ENCODE results near the gene SHISAL2A. TPM values are rescaled to one million over a fixed set of nuclear protein-coding genes. Genes with fewer than 3 reads are reported as not detected.

The SHISAL2A gene
- total and polyA plus RNA-seq, 3 donors from 2014 or later, result 2.2 to 5.0 (median 4.8) TPM

DNA sequence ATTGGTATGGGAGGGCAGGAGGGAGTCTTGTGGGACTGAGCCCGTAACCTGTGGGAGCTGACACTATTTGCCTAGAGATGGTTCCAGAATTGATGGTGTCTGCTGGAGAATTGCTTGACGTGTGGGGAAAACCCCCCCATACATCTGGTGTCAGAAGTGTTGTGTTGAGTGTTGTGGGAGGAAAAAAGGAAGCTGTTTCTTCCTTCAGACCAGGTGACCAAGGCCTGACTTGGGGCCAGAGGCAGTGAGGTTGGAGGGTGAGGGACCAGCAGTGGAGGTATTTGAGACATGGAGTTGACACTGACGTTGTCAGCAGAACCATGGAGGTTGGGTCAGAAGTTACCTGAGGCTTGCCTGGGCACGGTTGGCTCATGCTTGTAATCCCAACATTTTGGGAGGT is 8.3 kb downstream of the SHISAL2A start:
- no peak for DNase-seq

DNA sequence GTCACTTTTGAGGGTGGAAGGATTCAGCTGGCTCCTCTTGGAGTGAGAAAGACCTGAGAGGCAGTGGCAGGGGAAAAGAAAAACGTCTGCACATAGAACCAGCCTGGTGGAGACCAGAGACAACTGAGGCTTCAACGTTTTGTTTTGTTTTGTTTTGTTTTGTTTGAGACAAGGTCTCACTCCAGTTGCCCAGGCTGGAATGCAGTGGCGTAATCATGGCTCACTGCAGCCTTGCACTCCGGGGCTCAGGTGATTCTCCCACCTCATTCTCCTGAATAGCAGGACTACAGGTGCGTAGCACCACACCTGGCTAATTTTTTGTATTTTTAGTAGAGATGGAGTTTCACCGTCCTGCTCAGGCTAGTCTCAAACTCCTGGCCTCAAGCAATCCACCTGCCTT is 12.3 kb downstream of the SHISAL2A start:
- TF ChIP-seq, protein P1, sequence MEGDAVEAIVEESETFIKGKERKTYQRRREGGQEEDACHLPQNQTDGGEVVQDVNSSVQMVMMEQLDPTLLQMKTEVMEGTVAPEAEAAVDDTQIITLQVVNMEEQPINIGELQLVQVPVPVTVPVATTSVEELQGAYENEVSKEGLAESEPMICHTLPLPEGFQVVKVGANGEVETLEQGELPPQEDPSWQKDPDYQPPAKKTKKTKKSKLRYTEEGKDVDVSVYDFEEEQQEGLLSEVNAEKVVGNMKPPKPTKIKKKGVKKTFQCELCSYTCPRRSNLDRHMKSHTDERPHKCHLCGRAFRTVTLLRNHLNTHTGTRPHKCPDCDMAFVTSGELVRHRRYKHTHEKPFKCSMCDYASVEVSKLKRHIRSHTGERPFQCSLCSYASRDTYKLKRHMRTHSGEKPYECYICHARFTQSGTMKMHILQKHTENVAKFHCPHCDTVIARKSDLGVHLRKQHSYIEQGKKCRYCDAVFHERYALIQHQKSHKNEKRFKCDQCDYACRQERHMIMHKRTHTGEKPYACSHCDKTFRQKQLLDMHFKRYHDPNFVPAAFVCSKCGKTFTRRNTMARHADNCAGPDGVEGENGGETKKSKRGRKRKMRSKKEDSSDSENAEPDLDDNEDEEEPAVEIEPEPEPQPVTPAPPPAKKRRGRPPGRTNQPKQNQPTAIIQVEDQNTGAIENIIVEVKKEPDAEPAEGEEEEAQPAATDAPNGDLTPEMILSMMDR (IDR thresholded peaks at IDR 0.05), result no peak
- no peak for TF ChIP-seq POLR2A (IDR thresholded peaks at IDR 0.05)
- WGBS, 2 donors, result 81 to 82% methylated on average over 6 of the region's 6 CpGs

More for the DNA sequence above, 8.3 kb downstream of the SHISAL2A start:
- no peak overlapping the region for H3K4me3 ChIP-seq
- WGBS, 2 donors, result 82 to 90% methylated on average over 4 of the region's 4 CpGs
- H3K27me3 ChIP-seq, result no peaks in the 10 kb centered on the region
- H3K4me1 ChIP-seq, result peaks cover 17% of the 10 kb centered on the region
- intact Hi-C loops (cut with DNase I; ENCODE audit: low total_unique reads), result no loop called here
- H3K9me3 ChIP-seq, result no peaks in the 10 kb centered on the region
- TF ChIP-seq, protein P1 (IDR thresholded peaks at IDR 0.05), result no peak
- TF ChIP-seq POLR2A (IDR thresholded peaks at IDR 0.05), result no peak
- H3K27ac ChIP-seq, result no peak overlapping the region
- H3K36me3 ChIP-seq (ENCODE audit: low read depth, missing control alignments), result no peaks in the 10 kb centered on the region

DNA sequence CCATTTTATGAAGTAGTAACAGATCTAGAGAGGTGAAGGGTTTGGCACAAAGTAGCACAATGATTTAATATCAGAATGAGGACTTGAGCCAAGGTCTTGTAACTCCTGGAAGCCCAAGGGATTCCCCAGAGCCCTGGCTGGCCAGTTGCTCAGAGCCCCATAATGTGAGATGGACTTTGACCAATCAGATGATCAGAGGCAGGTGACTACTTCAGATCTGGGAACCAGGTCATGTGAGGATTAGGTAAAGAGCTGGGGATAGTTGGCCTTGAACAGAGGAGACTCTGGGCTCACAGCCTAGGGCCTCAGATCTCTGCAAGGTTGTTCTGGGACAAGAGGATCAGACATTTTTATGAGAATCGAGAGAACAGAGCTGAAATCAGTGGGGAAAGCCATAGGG is 18.9 kb downstream of the SHISAL2A start:
- Histone ChIP-seq H3K4me1 (peaks cover 11% of the 10 kb centered on the region), H3K9me3 (no peaks in the 10 kb centered on the region), H3K27ac (no peak overlapping the region), H3K27me3 (no peaks in the 10 kb centered on the region), H3K36me3 (ENCODE audit: low read depth, missing control alignments) (no peaks in the 10 kb centered on the region), H3K4me3 (no peak overlapping the region)
- intact Hi-C loops (cut with DNase I; ENCODE audit: low total_unique reads), result no loop called here
- 42 to 52% methylated on average over 1 of the region's 1 CpG for WGBS, 2 donors
- TF ChIP-seq POLR2A (IDR thresholded peaks at IDR 0.05), result no peak
- TF ChIP-seq, protein P1 (IDR thresholded peaks at IDR 0.05), result no peak
- DNase-seq, result peak; percentile 62

More for the DNA sequence above, 12.3 kb downstream of the SHISAL2A start:
- no peak overlapping the region for H3K4me3 ChIP-seq
- H3K4me1 ChIP-seq, result no peaks in the 10 kb centered on the region
- intact Hi-C loops (cut with DNase I; ENCODE audit: low total_unique reads), result no loop called here
- H3K9me3 ChIP-seq, result no peaks in the 10 kb centered on the region
- no peaks in the 10 kb centered on the region for H3K27me3 ChIP-seq
- H3K27ac ChIP-seq, result no peak overlapping the region
- H3K36me3 ChIP-seq (ENCODE audit: low read depth, missing control alignments), result no peaks in the 10 kb centered on the region
- DNase-seq, result no peak

DNA sequence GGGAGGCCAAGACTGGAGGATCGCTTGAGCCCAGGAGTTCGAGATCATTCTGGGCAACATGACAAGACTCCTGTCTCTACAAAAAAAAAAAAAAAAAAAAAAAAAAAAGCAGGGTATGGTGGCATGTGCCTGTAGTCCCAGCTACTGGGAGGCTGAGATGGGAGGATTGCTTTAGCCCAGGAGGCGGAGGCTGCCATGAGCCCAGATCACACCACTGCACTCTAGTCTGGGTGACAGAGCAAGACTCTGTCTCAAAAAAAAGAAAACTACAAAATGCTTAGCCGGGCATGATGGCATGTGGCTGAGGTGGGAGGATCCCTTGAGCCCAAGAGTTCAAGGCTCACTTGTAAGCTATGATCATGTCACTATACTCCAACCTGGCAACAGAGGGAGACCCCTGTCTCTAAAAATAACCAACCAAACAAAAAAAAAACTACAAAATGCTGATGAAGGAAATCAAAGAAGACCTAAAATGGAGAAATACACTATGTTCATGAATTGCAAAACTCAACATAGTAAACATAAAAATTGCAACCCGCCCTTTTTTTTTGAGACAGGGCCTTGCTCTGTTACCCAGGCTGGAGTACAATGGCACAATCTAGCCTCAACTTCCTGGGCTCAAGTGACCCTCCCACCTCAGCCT is 20.4 kb downstream of the SHISAL2A start:
- DNase-seq, result no peak
- H3K27ac ChIP-seq, result no peak overlapping the region
- intact Hi-C loops (cut with DNase I; ENCODE audit: low total_unique reads), result no loop called here
- no peak overlapping the region for H3K4me3 ChIP-seq
- no peak for TF ChIP-seq POLR2A (IDR thresholded peaks at IDR 0.05)
- TF ChIP-seq, protein P1 (IDR thresholded peaks at IDR 0.05), result no peak
- H3K4me1 ChIP-seq, result peaks cover 11% of the 10 kb centered on the region
- 87 to 90% methylated on average over 5 of the region's 5 CpGs for WGBS, 2 donors
- no peaks in the 10 kb centered on the region for H3K9me3 ChIP-seq
- H3K27me3 ChIP-seq, result no peaks in the 10 kb centered on the region
- H3K36me3 ChIP-seq (ENCODE audit: low read depth, missing control alignments), result no peaks in the 10 kb centered on the region

DNA sequence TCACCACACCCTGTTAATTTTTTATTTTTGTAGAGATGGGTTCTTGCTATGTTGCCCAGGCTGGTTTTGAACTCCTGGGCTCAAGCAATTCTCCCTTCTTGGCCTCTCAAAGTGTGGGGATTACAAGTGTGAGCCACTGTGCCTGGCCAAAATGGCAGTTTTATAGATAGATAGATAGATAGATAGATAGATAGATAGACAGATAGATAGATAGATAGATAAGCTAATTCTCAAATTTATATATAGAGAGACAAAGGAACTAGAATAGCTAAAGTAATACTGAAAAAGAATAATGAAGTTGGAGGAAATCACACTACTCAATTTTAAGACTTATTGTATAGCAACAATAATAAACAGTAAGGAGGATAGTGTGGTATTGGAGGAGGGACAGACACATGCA is 21.1 kb downstream of the SHISAL2A start:
- intact Hi-C loops (cut with DNase I; ENCODE audit: low total_unique reads), result no loop called here

More for the DNA sequence above, 21.1 kb downstream of the SHISAL2A start:
- Histone ChIP-seq H3K27ac (no peak overlapping the region), H3K4me1 (peaks cover 11% of the 10 kb centered on the region), H3K9me3 (no peaks in the 10 kb centered on the region), H3K27me3 (no peaks in the 10 kb centered on the region), H3K36me3 (ENCODE audit: low read depth, missing control alignments) (no peaks in the 10 kb centered on the region), H3K4me3 (no peak overlapping the region)
- no peak for DNase-seq
- TF ChIP-seq POLR2A (IDR thresholded peaks at IDR 0.05), result no peak
- TF ChIP-seq, protein P1 (IDR thresholded peaks at IDR 0.05), result no peak
